Measurements from ENCODE around the gene LY6G5C. TPM values are rescaled to one million over a fixed set of nuclear protein-coding genes. Genes with fewer than 3 reads are reported as not detected.

Gene LY6G5C
- total and polyA plus RNA-seq, 2 experiments from 2014 or later: 0.54 to 9.0 TPM

GRCh38 chr6:31658158-31658688 lies 22.6 kb downstream of the LY6G5C start:
- Histone ChIP-seq H3K27me3 (no peaks in the 10 kb centered on the region), H3K9me3 (ENCODE audit: low read depth) (no peaks in the 10 kb centered on the region), H3K4me1 (ENCODE audit: low read depth) (peaks cover 14% of the 10 kb centered on the region), H3K36me3 (no peaks in the 10 kb centered on the region), H3K4me3 (no peak overlapping the region), H3K27ac (no peak overlapping the region)
- no peak for TF ChIP-seq CTCF (IDR thresholded peaks at IDR 0.05; ENCODE audit: low read depth, low read length)
- DNase-seq (ENCODE audit: low read depth in 1 of 2, low spot score in 1 of 2): no peak

DNA sequence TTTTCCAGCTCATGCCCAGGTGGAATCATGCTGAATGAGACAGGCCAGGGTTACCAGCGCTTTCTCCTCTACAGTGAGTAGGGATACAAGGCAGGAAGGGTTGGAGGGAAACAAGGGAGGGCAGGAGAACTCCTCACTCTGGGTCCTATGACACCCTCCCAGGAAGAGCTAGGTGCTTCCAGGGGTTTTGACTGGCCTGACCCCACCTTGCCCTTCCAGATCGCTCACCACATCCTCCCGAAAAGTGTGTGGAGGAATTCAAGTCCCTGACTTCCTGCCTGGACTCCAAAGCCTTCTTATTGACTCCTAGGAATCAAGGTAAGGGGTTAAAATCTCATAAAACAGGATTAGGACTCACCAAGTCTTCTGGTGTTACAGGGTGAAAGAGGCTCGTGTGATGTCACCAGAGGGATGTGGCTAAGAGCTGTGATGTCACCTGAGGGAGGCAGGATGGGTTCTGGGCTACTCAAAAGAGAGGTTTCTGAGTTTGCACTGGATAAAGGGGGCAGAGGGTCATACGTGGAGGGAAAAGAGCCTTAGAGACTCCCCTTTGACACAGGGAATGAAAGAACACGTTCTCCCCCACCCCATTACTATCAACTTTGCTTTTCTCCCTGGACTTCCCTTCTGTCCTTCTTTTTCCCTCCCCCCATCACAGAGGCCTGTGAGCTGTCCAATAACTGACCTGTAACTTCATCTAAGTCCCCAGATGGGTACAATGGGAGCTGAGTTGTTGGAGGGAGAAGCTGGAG lies 23.3 kb downstream of the LY6G5C start:
- DNase-seq (ENCODE audit: low read depth in 1 of 2, low spot score in 1 of 2): no peak
- Histone ChIP-seq H3K4me1 (ENCODE audit: low read depth) (peaks cover 13% of the 10 kb centered on the region), H3K4me3 (no peak overlapping the region), H3K27me3 (no peaks in the 10 kb centered on the region), H3K27ac (no peak overlapping the region), H3K9me3 (ENCODE audit: low read depth) (no peaks in the 10 kb centered on the region), H3K36me3 (no peaks in the 10 kb centered on the region)
- TF ChIP-seq CTCF (IDR thresholded peaks at IDR 0.05; ENCODE audit: low read depth, low read length): no peak

- Histone ChIP-seq H3K36me3 (no peaks in the 10 kb centered on the region), H3K4me3 (no peak within 1 kb of the TSS), H3K4me1 (ENCODE audit: low read depth) (peaks cover 20% of the 10 kb centered on the region), H3K27me3 (no peaks in the 10 kb centered on the region), H3K27ac (no peak within 1 kb of the TSS), H3K9me3 (ENCODE audit: low read depth) (no peaks in the 10 kb centered on the region)
- TF ChIP-seq CTCF (IDR thresholded peaks at IDR 0.05; ENCODE audit: low read depth, low read length): no peak
- no peak for DNase-seq (ENCODE audit: low read depth in 1 of 2, low spot score in 1 of 2)
These were observed 25.3 kb downstream of the LY6G5C start, which contains the start of gene APOM for GRCh38 chr6:31655349-31656237. Gene APOM (plus strand): TSS chr6:31655894. CDS start chr6:31655967, 73 bp downstream.

- Histone ChIP-seq H3K27me3 (no peaks in the 10 kb centered on the region), H3K4me3 (no peak overlapping the region), H3K27ac (no peak overlapping the region), H3K9me3 (ENCODE audit: low read depth) (no peaks in the 10 kb centered on the region), H3K36me3 (peaks cover under 1% of the 10 kb centered on the region), H3K4me1 (ENCODE audit: low read depth) (peaks cover 19% of the 10 kb centered on the region)
- no peak for DNase-seq (ENCODE audit: low read depth in 1 of 2, low spot score in 1 of 2)
- TF ChIP-seq CTCF (IDR thresholded peaks at IDR 0.05; ENCODE audit: low read depth, low read length): no peak
These were observed 26.1 kb downstream of the LY6G5C start for GRCh38 chr6:31654574-31655348.

Data from cardiac muscle cell (in vitro differentiated cells and primary cell).